IMR-90 (cell line): ENCODE results near the gene STAT3. TPM values are rescaled to one million over a fixed set of nuclear protein-coding genes. Genes with fewer than 3 reads are reported as not detected.

Experiments
- ATAC-seq: fragments of 200-7000 bp; cut with Tn5 transposase; 2 replicates; pipeline ENCODE4 v1.9.1; 2020; ENCODE audit warnings: low read depth, mild to moderate bottlenecking, moderate library complexity
- BruUV-seq: library from RNA; stranded (reverse); fragments of 400-500 nt; replicated peaks from 2 replicates; lab custom pipeline; 2021; lab: Mats Ljungman, UMichigan
- CTCF ChIA-PET: fragments of 300-600 bp; formaldehyde crosslinking; extraction: SDS; loops from one replicate; lab custom pipeline; 2021; ENCODE audit warnings: antibody characterized with exemption; lab: Yijun Ruan, JAX
- POLR2A ChIA-PET: fragments of 300-600 bp; sonication (Branson Sonifier 250); formaldehyde crosslinking; loops from one replicate; lab custom pipeline; 2022; ENCODE audit warnings: antibody characterized with exemption; ENCODE audit not compliant: unreplicated experiment; lab: Charles Lee
- DNase-seq: peaks from one replicate; pipeline ENCODE4 v3.0.0; 2013
- H2AFZ ChIP-seq: replicated peaks from 2 replicates; pipeline ENCODE3; 2013; ENCODE audit warnings: low read length, mild to moderate bottlenecking; ENCODE audit not compliant: poor library complexity
- H2AK5ac ChIP-seq: 2 replicates; pipeline ENCODE4 v1.6.1; 2013; ENCODE audit warnings: low read depth, low read length, inconsistent platforms
- H2AK9ac ChIP-seq: replicated peaks from 2 replicates; pipeline ENCODE3; 2013; ENCODE audit warnings: mild to moderate bottlenecking, low read depth, low read length, moderate library complexity; ENCODE audit not compliant: poor library complexity
- H2BK120ac ChIP-seq: 2 replicates; pipeline ENCODE4 v1.6.1; 2013; ENCODE audit warnings: low read depth, low read length, inconsistent platforms
- H2BK15ac ChIP-seq: 3 replicates; pipeline ENCODE4 v1.6.1; 2013; ENCODE audit warnings: low read depth, low read length, inconsistent platforms
- H2BK20ac ChIP-seq: 2 replicates; pipeline ENCODE4 v1.6.1; 2013; ENCODE audit warnings: low read depth, mild to moderate bottlenecking, inconsistent platforms, low read length, moderate library complexity
- H2BK5ac ChIP-seq: 2 replicates; pipeline ENCODE4 v1.6.1; 2013; ENCODE audit warnings: mild to moderate bottlenecking, low read depth, low read length, inconsistent platforms; ENCODE audit not compliant: poor library complexity, severe bottlenecking
- H3K14ac ChIP-seq: replicated peaks from 2 replicates; pipeline ENCODE4 v1.6.1; 2013; ENCODE audit warnings: low read depth, low read length, inconsistent platforms
- H3K18ac ChIP-seq: 2 replicates; pipeline ENCODE4 v1.6.1; 2013; ENCODE audit warnings: low read depth, low read length, control low read depth
- H3K23ac ChIP-seq: 2 replicates; pipeline ENCODE4 v1.6.1; 2013; ENCODE audit warnings: low read depth, low read length, inconsistent platforms
- H3K27ac ChIP-seq: 2 replicates; pipeline ENCODE4 v1.5.1; 2013; ENCODE audit warnings: mild to moderate bottlenecking, control low read depth, low read length; ENCODE audit not compliant: insufficient read depth
- H3K27me3 ChIP-seq: 2 replicates; pipeline ENCODE4 v1.6.1; 2013; ENCODE audit warnings: low read length; ENCODE audit not compliant: control insufficient read depth, insufficient read depth
- H3K36me3 ChIP-seq: 2 replicates; pipeline ENCODE4 v1.6.1; 2013; ENCODE audit warnings: low read length, mixed read lengths; ENCODE audit not compliant: control insufficient read depth, insufficient read depth
- H3K4ac ChIP-seq: 2 replicates; pipeline ENCODE4 v1.6.1; 2013; ENCODE audit warnings: low read depth, low read length, inconsistent platforms
- H3K4me1 ChIP-seq: 2 replicates; pipeline ENCODE4 v1.6.1; 2013; ENCODE audit warnings: low read length, mixed read lengths; ENCODE audit not compliant: control insufficient read depth, insufficient read depth
- H3K4me2 ChIP-seq: 2 replicates; pipeline ENCODE4 v1.6.1; 2013; ENCODE audit warnings: low read depth, mild to moderate bottlenecking, control low read depth, low read length, moderate library complexity
- H3K4me3 ChIP-seq: 2 replicates; pipeline ENCODE4 v1.5.1; 2013; ENCODE audit warnings: low read depth, mild to moderate bottlenecking, control low read depth, low read length, moderate library complexity; ENCODE audit not compliant: insufficient read depth
- H3K56ac ChIP-seq: 2 replicates; pipeline ENCODE4 v1.6.1; 2013; ENCODE audit warnings: low read length, inconsistent platforms; ENCODE audit not compliant: insufficient read depth; ENCODE audit errors: extremely low read depth
- H3K79me1 ChIP-seq, 2 experiments: 2 replicates each; pipeline ENCODE4 v1.6.1; 2013; ENCODE audit warnings: low read length in 2 of 2, inconsistent platforms in 1 of 2, low read depth in 1 of 2
- H3K9ac ChIP-seq: 2 replicates; pipeline ENCODE4 v1.6.1; 2013; ENCODE audit warnings: low read depth, low read length, control low read depth
- H3K9me1 ChIP-seq: 2 replicates; pipeline ENCODE4 v1.6.1; 2013; ENCODE audit warnings: low read length, inconsistent platforms; ENCODE audit not compliant: insufficient read depth
- H3K9me3 ChIP-seq: 2 replicates; pipeline ENCODE4 v1.6.1; 2013; ENCODE audit warnings: low read length; ENCODE audit not compliant: control insufficient read depth, insufficient read depth
- H4K20me1 ChIP-seq: 2 replicates; pipeline ENCODE4 v1.6.1; 2013; ENCODE audit warnings: low read length, inconsistent platforms; ENCODE audit not compliant: insufficient read depth
- H4K5ac ChIP-seq: 2 replicates; pipeline ENCODE4 v1.6.1; 2013; ENCODE audit warnings: mild to moderate bottlenecking, low read depth, low read length, control low read depth
- H4K8ac ChIP-seq, 2 experiments: 2 replicates each; pipeline ENCODE4 v1.6.1; 2013; ENCODE audit warnings: low read depth in 2 of 2, low read length in 2 of 2, control low read depth in 1 of 2, inconsistent platforms in 1 of 2
- H4K91ac ChIP-seq: 2 replicates; pipeline ENCODE4 v1.6.1; 2013; ENCODE audit warnings: low read depth, low read length, inconsistent platforms; ENCODE audit not compliant: insufficient read depth
- CEBPB ChIP-seq: IDR thresholded peaks from 2 replicates; pipeline ENCODE4 v1.6.1; 2012; ENCODE audit warnings: low read depth, low read length, improper control_type of control experiment
- NFE2L2 ChIP-seq: fragments of 150-350 bp; IDR thresholded peaks from 2 replicates; pipeline ENCODE4 v1.6.1; 2016; ENCODE audit warnings: low read depth, mild to moderate bottlenecking, low read length
- POLR2A ChIP-seq: IDR thresholded peaks from 2 replicates; pipeline ENCODE4 v1.6.1; 2012; ENCODE audit warnings: mild to moderate bottlenecking, low read depth, low read length
- RCOR1 ChIP-seq: IDR thresholded peaks from 2 replicates; pipeline ENCODE4 v1.6.1; 2012; ENCODE audit warnings: mild to moderate bottlenecking, low read length, improper control_type of control experiment; ENCODE audit not compliant: insufficient replicate concordance
- WGBS, 2 experiments: methylation state at CpG; one replicate each; pipeline versions ENCODE4 v1.1.5 to v1.1.7; 2013; ENCODE audit warnings: missing lambda C conversion rate in 2 of 2; ENCODE audit not compliant: insufficient read length in 1 of 2; ENCODE audit errors: extremely low coverage in 2 of 2; 5-methylcytosine and 5-hydroxymethylcytosine counted together
- dilution Hi-C: fragments of 300-500 bp; cut with HindIII; formaldehyde crosslinking; loops from one replicate; pipeline ENCODE4 v1.14.3; 2018; ENCODE audit warnings: low sequenced_read_pairs; ENCODE audit not compliant: unreplicated experiment
- in situ Hi-C: fragments of 300-500 bp; cut with MboI; formaldehyde crosslinking; loops from 3 replicates; pipeline ENCODE4 v1.14.3; 2019; ENCODE audit warnings: low sequenced_read_pairs, inconsistent platforms, mixed read lengths
- intact Hi-C: fragments of 100-400 bp; cut with micrococcal nuclease; formaldehyde crosslinking; loops from 2 replicates; pipeline ENCODE4 v1.10.0; 2022
- polyA plus RNA-seq, 3 experiments: library from polyadenylated mRNA; depleted of rRNA; stranded (reverse); fragments of >200 nt; gene quantifications; 2 replicates each; pipeline ENCODE4 v1.2.3, GENCODE V29; 2012; ENCODE audit warnings: low replicate concordance in 1 of 3
- total RNA-seq: library from RNA; depleted of rRNA; stranded (reverse); fragments of >200 nt; gene quantifications from 2 replicates; pipeline ENCODE4 v1.2.3, GENCODE V29; 2012
- TF ChIP-seq, protein P1 (sequence below): conservative IDR thresholded peaks from 2 replicates; pipeline ENCODE4 v1.5.1; 2012; ENCODE audit warnings: mild to moderate bottlenecking, low read depth, low read length, improper control_type of control experiment

The STAT3 gene
- total and polyA plus RNA-seq, 2 of the 4 experiments (the other 2 are of a cell fraction): 47.2 to 66.3 TPM

DNA sequence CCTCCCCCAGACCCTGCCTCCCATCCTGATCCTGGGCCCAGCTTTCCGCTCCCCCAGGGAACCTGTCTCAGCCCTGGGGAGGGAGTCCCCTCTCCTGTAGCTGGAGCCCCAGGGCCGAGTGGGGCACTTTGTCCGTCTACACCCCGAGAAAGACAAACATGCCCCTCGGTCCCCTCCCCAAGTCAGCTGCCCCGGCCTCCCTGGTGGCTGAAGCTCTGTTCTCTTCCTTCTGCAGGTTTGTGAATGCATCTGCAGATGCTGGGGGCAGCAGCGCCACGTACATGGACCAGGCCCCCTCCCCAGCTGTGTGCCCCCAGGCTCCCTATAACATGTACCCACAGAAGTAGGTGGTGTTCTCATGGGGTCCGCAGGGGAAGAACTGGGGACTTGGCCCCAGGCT, 79.1 kb downstream of the STAT3 start:
- H3K4ac ChIP-seq: no peak overlapping the region
- H3K9ac ChIP-seq: no peak overlapping the region
- in situ Hi-C loops (no loop called here), dilution Hi-C loops (no loop called here), intact Hi-C loops (no loop called here)
- no peaks in the 10 kb centered on the region for H3K27me3 ChIP-seq
- no peak overlapping the region for H2BK15ac ChIP-seq
- H3K4me2 ChIP-seq: no peak overlapping the region
- H3K4me3 ChIP-seq: no peak overlapping the region
- H3K4me1 ChIP-seq: peaks cover 11% of the 10 kb centered on the region
- no peak overlapping the region for H2BK5ac ChIP-seq
- H3K79me1 ChIP-seq: 0 out of 4 replicates have a peak, but pooled peaks cover 0 to 5% of the 10 kb centered on the region in 2 experiments
- H4K91ac ChIP-seq: no peak overlapping the region
- H4K20me1 ChIP-seq: no peaks in the 10 kb centered on the region
- ChIA-PET POLR2A (interaction anchor here (0.6 kb wide), 3 partner anchors 107 to 290 kb away, joined by 3 to 13 read pairs (median 8); partner anchors contain the start of gene NKIRAS2), CTCF (interaction anchor here (0.6 to 1.1 kb wide), 3 partner anchors 87 to 221 kb away, joined by 3 to 4 read pairs (median 3); no protein-coding TSS in a partner anchor)
- H3K9me3 ChIP-seq: no peaks in the 10 kb centered on the region
- no peaks in the 10 kb centered on the region for H3K9me1 ChIP-seq
- no peak overlapping the region for H2AK9ac ChIP-seq
- H2AK5ac ChIP-seq: no peak overlapping the region
- no peak overlapping the region for H2AFZ ChIP-seq
- BruUV-seq: no TSS peak
- no peak overlapping the region for H3K18ac ChIP-seq
- no peak overlapping the region for H3K14ac ChIP-seq
- no peak overlapping the region for H3K56ac ChIP-seq
- no peak for TF ChIP-seq POLR2A
- TF ChIP-seq RCOR1: no peak
- TF ChIP-seq CEBPB: no peak
- TF ChIP-seq NFE2L2: no peak
- TF ChIP-seq, protein P1, sequence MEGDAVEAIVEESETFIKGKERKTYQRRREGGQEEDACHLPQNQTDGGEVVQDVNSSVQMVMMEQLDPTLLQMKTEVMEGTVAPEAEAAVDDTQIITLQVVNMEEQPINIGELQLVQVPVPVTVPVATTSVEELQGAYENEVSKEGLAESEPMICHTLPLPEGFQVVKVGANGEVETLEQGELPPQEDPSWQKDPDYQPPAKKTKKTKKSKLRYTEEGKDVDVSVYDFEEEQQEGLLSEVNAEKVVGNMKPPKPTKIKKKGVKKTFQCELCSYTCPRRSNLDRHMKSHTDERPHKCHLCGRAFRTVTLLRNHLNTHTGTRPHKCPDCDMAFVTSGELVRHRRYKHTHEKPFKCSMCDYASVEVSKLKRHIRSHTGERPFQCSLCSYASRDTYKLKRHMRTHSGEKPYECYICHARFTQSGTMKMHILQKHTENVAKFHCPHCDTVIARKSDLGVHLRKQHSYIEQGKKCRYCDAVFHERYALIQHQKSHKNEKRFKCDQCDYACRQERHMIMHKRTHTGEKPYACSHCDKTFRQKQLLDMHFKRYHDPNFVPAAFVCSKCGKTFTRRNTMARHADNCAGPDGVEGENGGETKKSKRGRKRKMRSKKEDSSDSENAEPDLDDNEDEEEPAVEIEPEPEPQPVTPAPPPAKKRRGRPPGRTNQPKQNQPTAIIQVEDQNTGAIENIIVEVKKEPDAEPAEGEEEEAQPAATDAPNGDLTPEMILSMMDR: no peak
- no peak for ATAC-seq
- no peak overlapping the region for H4K5ac ChIP-seq
- WGBS, 2 experiments: 67% methylated on average over 2 of the region's 9 CpGs; no CpG with 5 or more reads in 1 of the 2 experiments
- no peak for DNase-seq
- H3K23ac ChIP-seq: no peak overlapping the region
- peaks cover 20% of the 10 kb centered on the region for H3K36me3 ChIP-seq
- no peak overlapping the region for H2BK120ac ChIP-seq
- H2BK20ac ChIP-seq: no peak overlapping the region
- H4K8ac ChIP-seq: no peak overlapping the region
- H3K27ac ChIP-seq: no peak overlapping the region
